GM21381 (cell line): ENCODE measurements around the gene JPH2.

Experiments used
- ATAC-seq: cut with Tn5 transposase; IDR thresholded peaks from one replicate; pipeline ENCODE4 v1.9.1; 2021; ENCODE audit warnings: mild to moderate bottlenecking, moderate library complexity; ENCODE audit not compliant: unreplicated experiment

JPH2 gene

DNA sequence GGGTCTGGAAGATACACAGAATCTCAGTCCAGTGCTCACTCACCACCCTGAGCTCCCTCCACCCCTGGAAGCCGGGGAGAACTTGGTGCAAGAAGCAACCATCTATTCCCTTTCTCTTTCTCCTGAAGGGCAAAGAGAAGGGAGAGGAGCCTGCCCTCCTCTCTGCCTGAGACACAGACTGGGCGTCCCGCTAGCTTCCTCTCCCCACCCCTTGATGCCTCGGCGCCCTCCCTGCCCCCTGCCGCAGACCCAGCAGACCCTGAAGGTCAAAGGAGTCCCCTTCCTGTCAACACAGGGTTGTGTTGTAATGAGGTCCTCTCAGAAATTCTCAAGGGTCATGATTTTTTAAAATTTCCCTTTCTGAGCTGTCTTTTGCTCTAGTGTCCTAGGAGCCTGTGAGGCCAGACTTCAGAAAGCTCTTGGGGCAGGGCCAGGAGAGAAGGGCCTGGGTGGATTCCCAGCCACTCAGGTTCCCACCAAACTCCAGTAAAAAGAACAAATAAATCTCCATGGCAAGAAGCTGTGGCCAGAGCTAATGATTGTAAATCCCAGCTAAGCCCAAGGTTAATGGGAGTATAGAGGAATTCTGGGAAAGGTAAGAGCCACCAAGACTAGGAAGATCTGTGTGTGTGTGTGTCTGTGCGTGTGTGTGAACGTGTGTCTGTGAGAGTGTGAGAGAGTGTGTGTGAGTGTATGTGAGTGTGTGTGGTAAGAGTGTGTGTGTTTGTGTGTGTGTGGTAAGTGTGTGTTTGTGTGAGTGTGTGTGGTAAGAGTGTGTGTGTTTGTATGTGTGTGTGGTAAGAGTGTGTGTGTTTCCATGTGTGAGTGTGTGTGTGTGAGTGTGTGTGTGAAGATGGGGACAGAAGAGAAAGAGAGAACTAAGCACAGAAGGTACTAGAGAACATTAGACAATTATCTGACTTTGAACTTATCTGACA lies 1.1 kb upstream of the JPH2 start:
- no peak for ATAC-seq

DNA sequence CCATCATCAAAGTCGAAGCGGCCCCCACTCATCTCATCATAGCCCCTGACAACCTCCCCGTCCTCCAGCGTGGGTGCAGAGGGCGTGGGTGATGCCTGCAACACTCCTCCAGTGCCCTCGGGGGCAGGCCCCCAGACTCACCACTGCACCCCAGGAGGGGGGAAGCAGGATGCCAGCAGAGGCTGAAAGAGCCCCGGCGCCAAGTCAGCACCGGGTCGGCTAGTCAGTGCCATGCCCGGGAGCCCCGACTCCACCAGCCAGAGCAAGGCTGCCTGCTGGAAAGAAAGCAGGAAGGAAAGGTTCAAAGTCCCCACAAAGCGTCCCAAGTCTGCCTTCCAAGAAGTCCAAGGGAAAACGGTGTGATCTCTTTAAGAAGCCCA lies 324 bp downstream of the JPH2 start:
- ATAC-seq: no peak

DNA sequence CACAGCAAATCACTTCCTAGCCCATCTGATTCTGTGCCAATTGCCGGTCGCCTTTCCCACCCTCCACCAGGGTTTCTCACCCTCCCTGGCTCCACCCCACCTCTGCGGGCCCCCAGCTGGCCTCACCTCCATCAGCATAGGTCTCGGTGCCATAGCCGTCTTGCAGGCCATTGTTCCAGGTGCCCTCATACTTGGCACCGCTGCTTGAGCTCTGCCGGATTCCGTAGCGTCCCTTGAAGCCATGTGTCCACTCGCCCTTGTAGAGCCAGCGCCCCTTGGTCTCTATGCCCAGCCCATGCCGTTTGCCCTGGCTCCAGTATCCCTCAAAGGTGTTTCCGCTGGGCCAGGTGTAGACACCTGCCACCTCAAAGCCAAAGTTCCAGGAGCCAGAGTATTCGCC lies 787 bp downstream of the JPH2 start:
- ATAC-seq: no peak

DNA sequence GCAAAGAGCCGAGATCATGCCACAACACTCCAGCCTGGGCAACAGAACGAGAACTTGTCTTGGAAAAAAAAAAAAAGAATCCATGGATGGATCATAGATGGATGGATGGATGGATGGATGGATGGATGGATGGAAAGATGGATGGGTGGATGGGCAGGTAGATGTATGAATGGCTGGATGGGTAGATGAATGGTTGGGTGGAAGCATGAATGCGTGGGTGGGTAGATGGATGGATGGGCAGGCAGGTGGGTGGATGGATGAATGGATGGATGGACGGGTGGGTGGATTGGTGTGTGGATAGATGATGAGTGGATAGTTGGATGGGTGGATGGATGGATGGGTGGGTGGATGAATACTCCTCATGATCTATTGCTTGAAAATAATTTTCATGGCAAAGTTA lies 1.4 kb downstream of the JPH2 start:
- ATAC-seq: no peak

DNA sequence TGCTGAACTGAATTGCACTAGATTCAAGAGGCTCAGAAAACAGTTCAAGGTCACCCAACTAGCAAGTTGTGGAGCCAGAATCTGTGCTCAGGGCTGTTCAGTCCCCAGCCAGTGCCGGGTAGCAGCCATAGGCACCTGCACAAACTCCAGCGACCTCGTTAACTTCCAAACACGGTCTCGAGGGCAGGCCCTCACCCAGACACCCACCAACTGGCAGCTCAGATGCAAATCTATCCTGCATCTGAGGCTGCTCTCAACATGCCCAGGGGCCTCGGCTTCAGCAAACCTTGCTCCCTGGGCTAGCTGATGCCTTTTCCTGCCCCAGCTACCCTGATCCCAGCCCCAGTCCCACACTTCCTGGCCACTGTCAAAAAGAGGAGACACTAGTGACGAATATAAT lies 3.7 kb downstream of the JPH2 start:
- ATAC-seq: no peak

DNA sequence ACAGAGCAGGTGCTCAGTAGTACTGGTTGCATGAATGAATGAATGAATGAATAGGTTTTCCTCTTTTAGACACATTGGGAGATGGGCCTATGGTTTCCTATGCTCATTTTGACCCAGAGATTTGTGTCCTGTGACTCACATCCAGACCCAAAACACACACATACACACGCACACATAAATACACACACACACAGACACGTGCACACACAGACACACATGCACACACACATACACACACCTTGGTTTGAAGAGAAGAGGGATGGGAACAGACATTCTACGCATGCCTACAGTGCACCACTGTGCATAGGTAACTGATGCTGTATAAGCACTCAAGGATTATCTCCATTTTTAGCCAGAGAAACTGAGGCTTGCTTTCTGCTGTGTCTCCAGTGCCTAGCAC lies 4.1 kb downstream of the JPH2 start:
- no peak for ATAC-seq

DNA sequence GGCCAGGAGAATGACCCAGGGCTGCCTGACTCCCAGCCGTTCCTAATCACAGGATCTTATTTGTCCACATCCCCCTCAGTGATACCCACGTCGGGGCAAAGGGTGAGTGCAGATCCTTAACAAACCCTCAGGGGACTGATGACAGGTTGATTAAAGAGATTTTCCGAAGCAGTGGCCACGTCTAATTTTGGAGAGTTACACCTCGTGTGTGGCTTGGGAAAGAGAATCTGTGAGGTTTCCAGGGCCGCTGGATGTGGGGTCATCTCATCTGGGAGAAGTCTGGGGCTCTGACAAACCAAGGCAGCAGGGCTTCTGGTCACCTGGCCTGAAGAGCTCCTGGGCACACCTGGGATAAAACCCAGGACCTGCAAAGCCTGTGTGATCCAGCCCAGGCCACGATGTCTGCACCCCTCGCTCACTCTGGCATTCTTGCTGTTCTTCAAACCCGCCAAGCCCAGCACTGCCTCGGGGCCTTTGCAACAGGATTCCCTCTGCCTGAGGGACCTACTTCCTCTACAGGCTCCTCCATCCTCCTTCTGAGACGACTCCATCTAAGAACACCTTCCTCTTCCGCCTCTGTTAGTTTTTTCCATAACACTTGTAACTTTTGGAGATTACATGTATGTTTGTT lies 4.7 kb downstream of the JPH2 start:
- no peak for ATAC-seq

DNA sequence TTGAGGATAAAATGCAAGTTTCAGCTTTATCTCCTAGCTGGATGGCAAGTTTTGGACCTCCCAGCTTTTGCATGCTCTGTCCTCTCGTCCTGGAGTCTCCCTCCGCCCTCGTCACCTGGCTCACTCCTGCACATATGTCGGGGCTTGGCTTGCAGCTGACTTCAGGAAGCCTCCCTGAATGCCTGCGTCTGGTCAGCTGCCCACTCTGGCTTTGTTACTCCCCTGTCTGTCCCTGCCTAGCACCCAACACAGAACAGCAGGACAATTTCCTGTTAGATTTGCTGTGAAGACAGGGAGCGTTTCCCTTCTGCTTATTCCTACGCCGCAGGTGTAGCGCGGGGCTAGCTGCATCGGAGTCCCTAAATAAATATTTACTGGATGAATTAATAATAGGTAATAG lies 5.4 kb downstream of the JPH2 start:
- no peak for ATAC-seq

DNA sequence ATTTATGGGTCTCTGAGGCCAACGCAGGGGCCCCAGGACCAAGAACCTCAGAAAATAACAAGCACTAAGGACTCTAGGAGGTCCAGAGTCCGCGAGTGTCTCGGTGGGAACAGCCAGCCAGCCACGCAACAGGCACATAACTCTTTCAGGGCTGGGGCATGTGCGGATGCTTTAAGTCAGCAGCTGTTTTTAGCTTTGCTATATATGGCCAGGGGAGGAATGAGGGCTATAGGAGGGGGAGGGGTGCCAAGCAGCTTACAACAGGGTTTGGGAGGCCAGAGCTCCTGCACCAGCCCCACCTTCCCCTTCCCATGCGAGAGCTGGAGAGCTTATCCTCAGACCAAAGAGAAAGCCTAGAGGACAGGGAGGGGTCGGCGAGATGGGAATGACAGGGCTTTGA lies 6.2 kb downstream of the JPH2 start:
- no peak for ATAC-seq

DNA sequence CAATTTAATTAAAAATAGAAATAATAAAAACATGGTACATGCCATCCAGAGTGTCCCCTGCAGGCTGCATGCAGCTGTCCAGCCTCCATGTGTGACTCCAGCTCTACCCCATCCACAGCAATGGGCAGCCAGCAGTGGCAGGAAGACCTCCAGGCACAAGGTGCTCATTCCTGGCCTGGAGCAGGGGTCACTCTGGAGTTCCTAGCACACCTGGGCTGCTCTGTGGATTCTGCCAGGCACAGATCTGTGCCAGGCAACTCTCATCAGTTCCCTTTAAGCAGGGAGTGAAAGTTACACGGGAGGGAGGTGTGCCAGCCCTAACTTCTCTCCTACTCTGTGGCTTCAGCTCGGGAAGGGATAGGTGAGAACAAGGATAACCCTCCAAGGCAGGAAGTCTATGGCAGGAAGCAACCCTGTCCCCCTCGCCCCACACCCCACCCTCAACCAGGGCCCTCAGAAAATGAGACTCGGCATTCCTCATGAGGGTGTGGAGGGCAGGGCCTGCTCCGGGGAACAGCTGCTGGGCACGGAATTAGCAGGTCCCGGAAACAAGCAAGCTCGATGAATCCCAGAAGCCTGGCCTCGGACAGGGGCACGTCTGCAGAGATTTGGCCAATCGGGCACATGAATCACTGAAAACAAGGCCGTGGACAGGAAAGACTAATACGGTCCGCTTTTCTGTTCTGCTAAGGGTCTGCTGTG lies 10.0 kb downstream of the JPH2 start:
- no peak for ATAC-seq

DNA sequence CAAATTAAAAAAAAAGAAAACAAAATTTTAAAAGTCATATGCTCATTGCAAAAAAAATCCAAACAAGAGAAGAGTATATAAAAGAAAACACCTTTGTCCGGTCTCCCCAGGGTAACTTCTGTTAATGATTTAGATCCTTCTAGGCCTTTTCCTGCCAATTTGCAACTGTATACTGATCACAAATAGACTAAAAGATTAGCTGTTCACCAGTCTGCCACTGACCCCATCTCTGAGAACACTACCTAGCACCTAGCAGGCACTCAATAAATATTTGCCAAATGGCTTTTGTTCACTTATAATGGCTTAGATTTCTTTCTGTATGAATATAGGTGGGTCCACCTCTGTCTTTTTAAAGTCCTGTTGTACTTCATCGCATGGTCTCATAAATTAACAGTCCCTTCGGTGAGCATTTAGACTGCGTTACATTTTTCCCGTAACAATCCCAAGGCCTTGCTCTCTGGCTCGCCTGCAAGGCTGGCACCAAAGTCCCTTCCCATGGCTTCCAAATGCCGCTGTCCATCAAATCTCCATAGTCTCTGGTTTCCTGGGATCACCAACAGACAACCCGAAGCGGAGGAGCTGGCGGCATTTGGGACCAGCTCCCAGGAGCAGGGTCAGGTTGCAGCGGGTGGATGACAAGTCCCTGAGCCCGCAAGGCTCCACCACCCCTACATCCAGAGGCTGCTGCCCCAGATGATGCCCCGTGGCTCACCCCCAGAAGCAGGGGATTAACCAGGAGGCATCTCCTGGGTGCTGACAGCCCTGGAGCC lies 11.8 kb downstream of the JPH2 start:
- ATAC-seq: no peak

DNA sequence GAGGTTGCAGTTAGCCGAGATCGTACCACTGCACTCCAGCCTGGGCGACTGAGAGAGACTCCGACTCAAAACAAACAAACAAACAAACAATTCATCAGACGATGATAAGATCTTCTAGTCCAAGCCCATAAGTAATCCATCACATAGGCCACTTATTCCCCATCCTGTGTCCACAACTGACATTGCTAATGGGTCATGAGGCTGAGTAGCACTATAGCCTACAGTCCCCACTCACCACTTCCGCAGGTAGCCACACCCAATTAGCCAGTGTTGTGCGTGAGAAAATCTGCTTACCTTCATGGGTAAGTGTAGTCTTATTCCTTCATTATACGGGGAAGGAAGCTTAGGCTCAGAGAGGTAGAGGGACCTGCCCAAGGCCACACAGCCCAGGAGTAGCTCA lies 13.1 kb downstream of the JPH2 start:
- ATAC-seq: no peak

DNA sequence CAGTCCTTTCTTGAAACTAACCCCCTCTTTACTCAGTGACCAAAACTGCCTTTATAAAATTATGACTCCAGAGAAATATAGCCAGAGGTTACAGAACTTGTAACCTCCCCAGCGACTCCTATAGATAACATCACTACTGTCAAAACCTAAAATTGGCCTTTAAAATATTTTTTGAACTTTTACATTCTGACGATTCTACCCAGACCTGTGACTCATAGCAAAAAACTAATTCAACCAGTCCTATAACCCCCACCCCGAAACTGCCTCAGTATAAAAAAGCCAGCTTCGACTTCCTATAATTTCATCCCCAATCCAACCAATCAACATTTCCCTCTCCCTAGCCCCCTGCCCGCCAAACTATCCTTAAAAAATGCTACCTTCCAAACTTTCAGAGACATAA lies 13.9 kb downstream of the JPH2 start:
- no peak for ATAC-seq

DNA sequence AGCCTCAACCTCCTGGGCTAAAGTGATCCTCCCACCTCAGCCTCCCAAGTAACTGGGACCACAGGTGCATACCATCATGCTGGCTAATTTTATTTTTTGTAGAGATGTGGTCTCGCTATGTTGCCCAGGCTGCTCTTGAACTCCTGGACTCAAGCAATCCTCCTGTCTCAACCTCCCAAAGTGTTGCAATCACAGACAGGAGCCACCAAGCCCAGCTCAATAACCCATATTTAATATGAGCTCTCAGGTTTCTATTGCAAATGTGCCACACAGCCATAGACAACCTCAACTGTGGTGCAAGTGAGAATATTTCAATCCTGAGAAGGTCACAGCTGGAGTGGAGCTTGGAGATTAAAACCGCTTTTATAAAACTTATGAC lies 14.4 kb downstream of the JPH2 start:
- ATAC-seq: no peak

DNA sequence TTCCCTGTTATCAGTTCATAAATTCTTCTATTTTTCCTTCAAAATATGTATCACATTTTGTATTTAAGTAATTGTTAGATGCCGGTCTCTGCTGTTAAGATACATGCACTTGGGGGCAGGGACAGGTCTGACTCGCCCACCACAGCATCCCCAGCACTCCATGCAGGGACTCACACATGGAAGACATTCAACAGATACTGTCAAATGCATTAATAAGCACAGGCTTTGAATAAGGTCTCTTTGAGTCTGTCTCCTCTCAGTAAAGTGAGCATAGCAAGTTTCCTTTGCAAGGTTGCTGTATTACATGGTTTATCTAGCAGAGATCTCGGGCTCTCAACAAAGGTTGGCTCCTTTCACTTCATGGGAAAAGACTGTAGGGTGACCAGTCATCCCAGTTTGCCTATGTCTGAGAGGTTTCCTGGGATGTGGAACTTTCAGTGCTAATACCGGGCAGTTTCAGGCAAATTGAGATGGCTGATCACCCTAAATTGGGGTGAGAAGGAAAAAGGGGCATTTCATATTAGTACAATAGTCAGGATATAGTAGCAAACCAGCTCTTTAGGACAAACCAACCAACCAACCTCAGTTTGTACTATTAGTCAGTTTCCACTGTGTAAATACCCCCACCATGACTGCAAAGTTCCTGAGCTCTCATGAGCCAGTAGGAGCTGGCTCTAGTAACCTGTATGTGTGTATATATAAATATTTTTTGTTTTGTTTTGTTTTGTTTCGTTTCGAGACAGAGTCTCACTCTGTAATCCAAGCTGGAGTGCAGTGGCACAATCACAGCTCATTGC lies 15.0 kb downstream of the JPH2 start:
- no peak for ATAC-seq

DNA sequence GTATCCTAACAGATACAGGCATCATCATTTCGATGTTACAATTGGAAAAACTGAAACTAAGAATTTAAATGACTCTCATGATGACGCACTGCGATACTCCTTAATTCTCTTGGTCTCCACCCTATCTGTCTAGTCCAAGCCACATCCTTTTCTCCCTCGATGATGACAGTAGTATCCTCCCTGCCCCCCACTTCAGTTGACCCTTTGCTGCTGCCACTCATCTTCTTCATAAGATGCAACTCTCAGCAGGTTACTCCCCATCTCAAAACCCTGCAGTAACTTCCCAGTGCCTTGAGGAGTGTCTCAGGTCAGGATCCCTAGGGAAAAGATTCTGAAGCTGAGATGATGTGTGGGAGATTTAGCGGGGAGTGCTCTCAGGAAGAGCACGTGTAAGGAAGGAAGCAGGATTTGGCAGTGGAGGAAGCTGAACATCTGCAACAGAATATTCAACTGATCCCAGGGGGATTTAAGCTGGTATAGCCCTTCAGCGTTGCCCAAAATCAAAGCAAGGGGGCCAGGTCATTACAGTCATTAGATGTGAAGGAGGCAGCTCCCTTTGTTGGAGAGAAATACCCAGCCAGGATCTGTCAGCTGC lies 16.1 kb downstream of the JPH2 start:
- ATAC-seq: no peak

DNA sequence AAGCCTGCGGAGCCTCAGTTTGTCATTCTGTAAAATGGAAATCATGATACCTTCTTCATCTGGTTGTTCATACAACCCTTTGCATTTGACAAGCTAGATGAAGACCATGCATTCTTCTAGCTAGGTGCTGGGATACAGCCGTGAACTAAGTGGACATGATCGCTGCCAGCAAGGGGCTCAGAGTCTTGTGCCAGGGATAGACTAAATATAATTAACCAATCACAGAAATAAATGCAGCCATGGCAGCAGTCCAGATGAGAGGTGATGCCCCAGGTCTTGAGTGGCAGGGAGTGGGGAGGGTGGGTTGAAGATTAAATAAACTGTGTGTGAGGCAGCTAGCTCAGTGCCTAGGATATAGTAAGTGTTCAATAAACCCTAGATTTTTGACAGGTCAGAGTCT lies 19.3 kb downstream of the JPH2 start:
- no peak for ATAC-seq

DNA sequence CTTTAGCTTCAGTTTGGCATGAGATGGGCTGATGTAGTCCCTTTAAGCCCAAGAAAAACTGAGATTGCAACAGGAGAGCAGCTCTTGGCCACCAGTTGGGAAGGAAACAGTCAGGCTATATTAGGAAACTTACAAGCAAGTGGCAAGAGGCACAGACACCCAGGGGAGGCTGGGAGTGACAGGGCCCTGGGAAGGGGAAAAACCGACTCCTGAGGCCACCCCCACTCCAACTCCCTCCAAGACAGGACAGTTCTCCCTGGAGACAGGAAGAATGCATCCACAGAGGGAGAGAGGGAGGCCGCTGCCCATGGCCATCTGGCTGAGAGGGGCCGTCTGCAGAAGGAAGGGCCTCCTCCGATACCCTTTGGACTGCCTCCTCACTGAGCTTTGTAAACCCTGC lies 20.5 kb downstream of the JPH2 start:
- ATAC-seq: no peak

DNA sequence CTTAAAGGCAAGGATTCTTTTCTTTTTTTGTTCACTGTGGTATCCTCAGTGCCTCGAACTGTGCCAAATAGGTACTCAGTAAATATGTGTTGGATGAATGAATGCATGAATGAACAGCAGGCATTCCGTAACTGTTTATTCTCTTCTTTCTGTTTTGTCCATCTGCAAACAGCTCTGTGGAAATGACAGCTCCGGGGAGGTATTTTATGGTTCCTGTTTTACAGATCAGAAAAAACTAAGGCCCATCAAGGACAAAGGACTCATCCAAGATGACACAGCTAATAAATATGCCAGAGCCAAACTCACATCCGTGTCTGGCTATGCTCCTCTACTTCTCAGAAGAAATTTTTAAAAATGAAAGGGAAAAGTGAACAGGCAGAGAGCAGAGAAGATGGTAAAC lies 21.0 kb downstream of the JPH2 start:
- no peak for ATAC-seq

DNA sequence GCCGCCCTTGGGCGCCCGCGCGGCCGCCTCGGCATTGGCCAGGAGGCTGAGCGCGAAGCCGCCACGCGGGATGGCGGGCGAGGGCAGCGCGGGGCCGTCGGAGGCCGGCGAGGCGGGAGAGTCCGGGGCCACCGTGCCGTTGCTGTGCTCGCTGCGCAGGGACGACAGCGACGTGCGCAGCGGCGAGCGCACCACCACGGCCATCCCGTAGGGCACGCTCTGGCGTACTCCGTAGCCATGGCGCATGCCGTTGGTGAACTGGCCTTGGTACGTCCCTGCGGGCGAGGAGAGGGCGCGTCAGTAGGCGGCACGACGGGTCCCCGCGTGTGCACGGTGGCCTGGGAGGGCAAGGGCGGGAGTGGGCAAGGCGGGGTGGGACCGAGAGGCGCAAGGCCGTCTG lies 26.9 kb downstream of the JPH2 start:
- ATAC-seq: no peak
